Activated B cell treated with CpG ODN at 0.5 μM for 24 hours (primary cell): ENCODE results near the gene FURIN. TPM values are rescaled to one million over a fixed set of nuclear protein-coding genes. Genes with fewer than 3 reads are reported as not detected.
"Not testable (repeated sequence)": the region's sequence is repeated elsewhere in the genome, so short reads cannot be mapped to it uniquely, and the experiment has no call there.

Experiments
- ATAC-seq: fragments of 200-7000 bp; cut with Tn5 transposase; one replicate; pipeline ENCODE4 v1.10.0; 2021; ENCODE audit warnings: low read depth, mild to moderate bottlenecking, moderate library complexity
- CTCF ChIA-PET: fragments of 350-600 bp; sonication (Branson Sonifier 250); formaldehyde crosslinking; loops from one replicate; lab custom pipeline; 2021; ENCODE audit warnings: antibody characterized with exemption; lab: Charles Lee
- POLR2A ChIA-PET: fragments of 350-600 bp; sonication (Branson Sonifier 250); formaldehyde crosslinking; loops from one replicate; lab custom pipeline; 2021; ENCODE audit warnings: antibody characterized with exemption; lab: Charles Lee
- DNase-seq: peaks from one replicate; pipeline ENCODE4 v3.0.0; 2022
- H3K27ac Mint-ChIP-seq: one replicate; pipeline ENCODE4 v1.8.0; 2020; ENCODE audit warnings: mixed read lengths
- H3K27me3 Mint-ChIP-seq: one replicate; pipeline ENCODE4 v1.8.0; 2021; ENCODE audit warnings: mixed read lengths
- H3K36me3 Mint-ChIP-seq: one replicate; pipeline ENCODE4 v1.8.0; 2021; ENCODE audit warnings: low read depth, mixed read lengths
- H3K4me1 Mint-ChIP-seq: one replicate; pipeline ENCODE4 v1.8.0; 2021; ENCODE audit warnings: mixed read lengths
- H3K4me3 Mint-ChIP-seq: one replicate; pipeline ENCODE4 v1.8.0; 2020; ENCODE audit warnings: mild to moderate bottlenecking, mixed read lengths
- H3K9me3 Mint-ChIP-seq: one replicate; pipeline ENCODE4 v1.8.0; 2020; ENCODE audit warnings: mixed read lengths
- CTCF ChIP-seq: fragments of 200-600 bp; IDR thresholded peaks from one replicate; pipeline ENCODE4 v1.8.0; 2022; ENCODE audit warnings: antibody characterized with exemption, mild to moderate bottlenecking
- intact Hi-C: fragments of 100-400 bp; cut with micrococcal nuclease; formaldehyde crosslinking; loops from one replicate; pipeline ENCODE4 v1.15.1; 2024
- total RNA-seq: library from RNA; stranded (reverse); gene quantifications from 2 replicates; pipeline ENCODE4 v1.2.3, GENCODE V29; 2022

Gene FURIN
- total RNA-seq, 1 donor from 2014 or later = 46.5 TPM

- no peak overlapping the region for H3K4me3 Mint-ChIP-seq
- H3K27ac Mint-ChIP-seq = peak overlapping the region; percentile 13
- DNase-seq = no peak
- H3K9me3 Mint-ChIP-seq = no peaks in the 10 kb centered on the region
- intact Hi-C loops = no loop called here
- ChIA-PET POLR2A (interaction anchor here (1.1 to 12.7 kb wide), 4 partner anchors 11 to 232 kb away, joined by 5 to 213 read pairs (median 12); partner anchors contain the start of genes FES, HDDC3 and UNC45A), CTCF (interaction anchor here (4.8 to 12.5 kb wide), 2 partner anchors 10 to 37 kb away, joined by 28 to 193 read pairs; partner anchors contain the start of genes HDDC3 and UNC45A)
- H3K36me3 Mint-ChIP-seq = peaks cover 23% of the 10 kb centered on the region
- ATAC-seq = no peak
- no peak for TF ChIP-seq CTCF
- peaks cover 27% of the 10 kb centered on the region for H3K4me1 Mint-ChIP-seq
- no peaks in the 10 kb centered on the region for H3K27me3 Mint-ChIP-seq
Observed at GRCh38 chr15:90895571-90896117, 27.3 kb downstream of the FURIN start.

- peak overlapping the region; percentile 69 for H3K4me3 Mint-ChIP-seq
- H3K27ac Mint-ChIP-seq = peak overlapping the region; percentile 87
- ChIA-PET POLR2A (interaction anchor here (0.6 to 12.7 kb wide), 6 partner anchors 12 to 509 kb away, joined by 3 to 213 read pairs (median 4); partner anchors contain the start of genes BLM, FES, HDDC3 and IQGAP1), CTCF (interaction anchor here (0.9 to 12.5 kb wide), 4 partner anchors 11 to 577 kb away, joined by 3 to 193 read pairs (median 16); partner anchors contain the start of genes HDDC3 and UNC45A)
- intact Hi-C loops, H3K9me3 Mint-ChIP-seq, DNase-seq, H3K27me3 Mint-ChIP-seq: not testable (repeated sequence)
- peak; percentile 88 for ATAC-seq
- H3K36me3 Mint-ChIP-seq = peaks cover 20% of the 10 kb centered on the region
- peaks cover 38% of the 10 kb centered on the region for H3K4me1 Mint-ChIP-seq
Observed at GRCh38 chr15:90897131-90897655, 28.8 kb downstream of the FURIN start.

GRCh38 chr15:90901175-90902039 is 33.0 kb downstream of the FURIN start:
- intact Hi-C loops = loop anchor here (1.0 to 5.0 kb wide), 2 partner anchors 33 to 344 kb away; no protein-coding TSS in a partner anchor
- CTCF ChIA-PET = interaction anchor here (2.9 to 12.5 kb wide), 2 partner anchors 16 to 32 kb away, joined by 10 to 193 read pairs; partner anchors contain the start of genes HDDC3 and UNC45A
- Mint-ChIP-seq H3K36me3 (peaks cover 19% of the 10 kb centered on the region), H3K4me1 (peaks cover 42% of the 10 kb centered on the region), H3K27ac (peak overlapping the region; percentile 86), H3K9me3 (no peaks in the 10 kb centered on the region), H3K27me3 (no peaks in the 10 kb centered on the region), H3K4me3 (peak overlapping the region; percentile 87)
- no peak for DNase-seq
- no peak for TF ChIP-seq CTCF
- POLR2A ChIA-PET = interaction anchor here (1.3 to 12.7 kb wide), 4 partner anchors 12 to 185 kb away, joined by 3 to 213 read pairs (median 14); partner anchors contain the start of genes BLM, FURIN, HDDC3 and UNC45A
- no peak for ATAC-seq

- ATAC-seq (peak; percentile 71), DNase-seq (peak; percentile 75)
- Mint-ChIP-seq H3K27ac (peak overlapping the region; percentile 86), H3K4me1 (peaks cover 34% of the 10 kb centered on the region), H3K9me3 (no peaks in the 10 kb centered on the region), H3K27me3 (no peaks in the 10 kb centered on the region), H3K4me3 (peak overlapping the region; percentile 87), H3K36me3 (peaks cover 26% of the 10 kb centered on the region)
- ChIA-PET CTCF (interaction anchor here (0.6 to 12.5 kb wide), 8 partner anchors 16 to 276 kb away, joined by 3 to 193 read pairs (median 4); partner anchors contain the start of genes HDDC3 and UNC45A), POLR2A (interaction anchor here (1.0 to 12.7 kb wide), 11 partner anchors 12 to 668 kb away, joined by 3 to 213 read pairs (median 5); partner anchors contain the start of genes BLM, CIB1, FURIN and GDPGP1)
- intact Hi-C loops = loop anchor here (1.0 to 5.0 kb wide), 2 partner anchors 32 to 345 kb away; no protein-coding TSS in a partner anchor
- TF ChIP-seq CTCF = no peak
Observed at GRCh38 chr15:90902040-90902839, 33.9 kb downstream of the FURIN start.
